Upper lobe of right lung (tissue), 1 donor: ENCODE data around the gene INPP5B. TPM values are rescaled to one million over a fixed set of nuclear protein-coding genes. Genes with fewer than 3 reads are reported as not detected.
A peak's percentile ranks its signal among the peaks of the same experiment; 100 is the strongest.

Source experiments
- ATAC-seq: fragments of 200-7000 bp; cut with Tn5 transposase; one replicate; pipeline ENCODE4 v1.9.1; 2020; ENCODE audit warnings: mild to moderate bottlenecking, moderate library complexity
- DNase-seq: peaks from one replicate; pipeline ENCODE4 v3.0.0-alpha.2; 2020
- H3K27ac ChIP-seq: fragments of 200-600 bp; one replicate; pipeline ENCODE4 v1.8.0; 2022
- H3K27me3 ChIP-seq: fragments of 200-600 bp; one replicate; pipeline ENCODE4 v1.8.0; 2022; ENCODE audit warnings: mild to moderate bottlenecking
- H3K36me3 ChIP-seq: fragments of 200-600 bp; one replicate; pipeline ENCODE4 v1.8.0; 2022
- H3K4me1 ChIP-seq: fragments of 200-600 bp; one replicate; pipeline ENCODE4 v1.8.0; 2022
- H3K4me3 ChIP-seq: fragments of 200-600 bp; one replicate; pipeline ENCODE4 v1.8.0; 2022; ENCODE audit warnings: mild to moderate bottlenecking
- H3K9me3 ChIP-seq: fragments of 200-600 bp; one replicate; pipeline ENCODE4 v1.8.0; 2022
- intact Hi-C: fragments of 100-400 bp; cut with DNase I; formaldehyde crosslinking; loops from one replicate; pipeline ENCODE4 v1.11.0; 2022
- long read RNA-seq: library from polyadenylated mRNA; unstranded; transcript quantifications from one replicate; pipeline ENCODE4 v2.0.0, GENCODE V29; 2021
- total RNA-seq: library from RNA; stranded (reverse); fragmentation: NEBNext Ultra II Directional; extraction: Animal tissue kit (Norgen Biotek cat#: 25700); gene quantifications from one replicate; pipeline ENCODE4 v1.2.1, GENCODE V29; 2021
- TF ChIP-seq, protein P1 (sequence below): fragments of 200-600 bp; IDR thresholded peaks from one replicate; pipeline ENCODE4 v1.8.0; 2022; ENCODE audit warnings: antibody characterized with exemption
- donor health status: DM: no; HTN: yes; CAD: no; lungs with severe emphysema.

INPP5B gene
- total RNA-seq = 44.8 TPM
- long read RNA-seq, transcript INPP5B-205 (18 exons, 3,905 nt) = major isoform, 12 of 27 reads
- long read RNA-seq, partial matches to known transcripts = 3 of 27 reads
- long read RNA-seq, other reads (novel, unspliced or antisense) = 9 of 27 reads

DNA sequence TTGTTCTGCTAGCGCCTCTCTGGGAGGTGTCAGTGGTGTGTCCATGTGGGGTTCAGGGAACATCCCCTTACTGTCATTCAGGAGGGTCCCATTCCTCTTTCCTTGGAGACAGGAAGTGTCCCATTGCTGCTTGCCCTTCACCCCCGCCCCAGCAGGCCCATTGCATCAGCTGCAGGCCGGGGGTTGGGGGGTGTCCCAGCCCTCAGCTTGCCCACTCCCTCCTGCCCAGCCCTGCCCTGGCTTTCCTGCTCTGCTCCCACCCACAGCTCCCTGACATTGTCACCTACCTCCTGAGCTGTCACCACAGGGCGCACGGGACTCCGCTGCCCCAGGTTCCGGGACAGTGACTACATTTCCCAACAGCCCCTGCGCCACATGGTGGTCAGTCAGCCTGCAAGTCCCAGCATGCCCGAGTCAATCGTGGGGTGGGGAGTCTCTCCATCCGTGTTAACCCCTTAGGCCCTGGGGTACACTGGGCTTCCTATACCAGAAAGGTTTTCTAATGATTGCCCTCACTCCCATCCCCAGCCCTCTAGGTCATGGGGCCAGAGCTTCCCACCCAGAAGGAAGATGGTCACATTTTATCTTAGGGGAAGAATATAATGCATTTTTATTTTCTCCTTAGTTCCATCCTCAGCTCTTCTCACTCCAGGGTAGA is at the start of gene INPP5B:
Gene INPP5B, minus strand, starts transcription at position 351 of the 658 bp plus-strand sequence. CDS start 745 bp downstream, outside the sequence.
- peaks cover 17% of the 10 kb centered on the region for H3K36me3 ChIP-seq
- no peaks in the 10 kb centered on the region for H3K9me3 ChIP-seq
- intact Hi-C loops = no loop called here
- H3K4me3 ChIP-seq = peak within 1 kb of the TSS; percentile 63
- TF ChIP-seq, protein P1, sequence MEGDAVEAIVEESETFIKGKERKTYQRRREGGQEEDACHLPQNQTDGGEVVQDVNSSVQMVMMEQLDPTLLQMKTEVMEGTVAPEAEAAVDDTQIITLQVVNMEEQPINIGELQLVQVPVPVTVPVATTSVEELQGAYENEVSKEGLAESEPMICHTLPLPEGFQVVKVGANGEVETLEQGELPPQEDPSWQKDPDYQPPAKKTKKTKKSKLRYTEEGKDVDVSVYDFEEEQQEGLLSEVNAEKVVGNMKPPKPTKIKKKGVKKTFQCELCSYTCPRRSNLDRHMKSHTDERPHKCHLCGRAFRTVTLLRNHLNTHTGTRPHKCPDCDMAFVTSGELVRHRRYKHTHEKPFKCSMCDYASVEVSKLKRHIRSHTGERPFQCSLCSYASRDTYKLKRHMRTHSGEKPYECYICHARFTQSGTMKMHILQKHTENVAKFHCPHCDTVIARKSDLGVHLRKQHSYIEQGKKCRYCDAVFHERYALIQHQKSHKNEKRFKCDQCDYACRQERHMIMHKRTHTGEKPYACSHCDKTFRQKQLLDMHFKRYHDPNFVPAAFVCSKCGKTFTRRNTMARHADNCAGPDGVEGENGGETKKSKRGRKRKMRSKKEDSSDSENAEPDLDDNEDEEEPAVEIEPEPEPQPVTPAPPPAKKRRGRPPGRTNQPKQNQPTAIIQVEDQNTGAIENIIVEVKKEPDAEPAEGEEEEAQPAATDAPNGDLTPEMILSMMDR = peak; percentile 7
- peak within 1 kb of the TSS; percentile 83 for H3K27ac ChIP-seq
- ATAC-seq (peak; percentile 97), DNase-seq (peak; percentile 93)
- no peaks in the 10 kb centered on the region for H3K27me3 ChIP-seq
- peaks cover 16% of the 10 kb centered on the region for H3K4me1 ChIP-seq

DNA sequence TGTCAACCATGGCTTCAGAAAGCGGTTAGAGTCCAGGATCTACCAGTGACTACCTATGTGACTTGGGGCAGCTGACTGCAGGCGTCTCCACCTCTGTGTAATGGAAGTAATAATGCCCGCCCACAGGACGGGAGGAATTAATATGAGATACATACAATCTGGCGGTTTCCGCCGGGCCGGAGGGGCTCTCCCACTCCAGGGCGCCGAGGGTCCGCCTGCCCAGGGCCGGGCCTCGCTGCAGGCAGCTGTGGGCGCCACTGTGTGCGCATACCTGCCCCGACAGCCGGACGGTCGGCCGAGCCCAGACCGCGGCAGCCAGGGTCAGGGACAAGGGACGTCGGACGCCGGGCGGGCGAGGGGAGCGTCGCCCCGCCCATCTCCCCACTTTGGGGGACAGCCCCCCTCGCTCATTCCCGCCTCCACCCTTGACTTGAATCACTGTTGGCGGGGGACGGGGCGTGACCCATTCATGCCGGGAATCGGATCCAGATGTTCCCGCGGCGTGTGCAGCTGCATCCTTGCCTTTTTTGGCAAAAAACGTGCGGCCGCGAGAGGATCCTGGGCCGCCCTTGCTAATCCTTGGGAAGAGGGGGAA is 49.0 kb upstream of the INPP5B start:
- H3K9me3 ChIP-seq = no peaks in the 10 kb centered on the region
- DNase-seq (peak; percentile 85), ATAC-seq (peak; percentile 79)
- H3K4me3 ChIP-seq = peak overlapping the region; percentile 58
- peak overlapping the region; percentile 84 for H3K27ac ChIP-seq
- peaks cover 41% of the 10 kb centered on the region for H3K4me1 ChIP-seq
- intact Hi-C loops = no loop called here
- TF ChIP-seq, protein P1 = no peak
- H3K36me3 ChIP-seq = peaks cover 15% of the 10 kb centered on the region
- no peaks in the 10 kb centered on the region for H3K27me3 ChIP-seq

DNA sequence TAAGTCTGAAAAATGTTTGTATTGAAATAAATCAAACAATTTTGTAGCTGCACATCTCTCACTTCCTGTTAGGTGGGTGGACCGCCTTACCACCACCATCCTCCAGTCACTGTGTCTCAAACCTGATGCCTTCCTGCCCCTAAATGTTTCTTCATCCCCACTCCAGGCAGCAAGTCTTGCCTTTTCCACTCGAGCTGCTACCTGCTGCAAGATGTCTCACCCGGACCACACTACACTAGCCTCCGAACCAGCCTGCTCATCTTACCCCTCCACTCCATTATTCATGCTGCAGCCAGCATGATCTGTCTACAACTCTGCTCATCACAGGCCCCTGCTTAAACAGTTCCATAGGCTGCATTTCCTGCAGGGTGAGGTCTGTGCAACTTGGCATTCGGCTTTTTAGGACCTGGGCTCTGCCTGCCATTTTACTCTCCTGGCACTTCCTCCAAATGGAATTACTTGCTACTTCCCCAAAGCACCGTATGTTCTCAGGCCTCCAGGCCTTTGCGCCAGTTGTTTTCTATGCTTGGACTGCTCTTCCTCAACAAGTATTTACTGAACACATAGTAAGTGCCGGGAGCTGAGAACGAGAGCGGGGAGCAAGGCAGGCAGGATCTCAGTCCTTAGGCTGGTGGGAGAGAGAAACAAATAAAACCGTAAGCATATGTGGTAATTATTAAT is 48.2 kb upstream of the INPP5B start:
- TF ChIP-seq, protein P1 = no peak
- DNase-seq (no peak), ATAC-seq (peak; percentile 4)
- H3K4me3 ChIP-seq = peak overlapping the region; percentile 58
- intact Hi-C loops = no loop called here
- H3K4me1 ChIP-seq = peaks cover 32% of the 10 kb centered on the region
- H3K27ac ChIP-seq = peak overlapping the region; percentile 84
- H3K27me3 ChIP-seq = no peaks in the 10 kb centered on the region
- no peaks in the 10 kb centered on the region for H3K9me3 ChIP-seq
- peaks cover 15% of the 10 kb centered on the region for H3K36me3 ChIP-seq

DNA sequence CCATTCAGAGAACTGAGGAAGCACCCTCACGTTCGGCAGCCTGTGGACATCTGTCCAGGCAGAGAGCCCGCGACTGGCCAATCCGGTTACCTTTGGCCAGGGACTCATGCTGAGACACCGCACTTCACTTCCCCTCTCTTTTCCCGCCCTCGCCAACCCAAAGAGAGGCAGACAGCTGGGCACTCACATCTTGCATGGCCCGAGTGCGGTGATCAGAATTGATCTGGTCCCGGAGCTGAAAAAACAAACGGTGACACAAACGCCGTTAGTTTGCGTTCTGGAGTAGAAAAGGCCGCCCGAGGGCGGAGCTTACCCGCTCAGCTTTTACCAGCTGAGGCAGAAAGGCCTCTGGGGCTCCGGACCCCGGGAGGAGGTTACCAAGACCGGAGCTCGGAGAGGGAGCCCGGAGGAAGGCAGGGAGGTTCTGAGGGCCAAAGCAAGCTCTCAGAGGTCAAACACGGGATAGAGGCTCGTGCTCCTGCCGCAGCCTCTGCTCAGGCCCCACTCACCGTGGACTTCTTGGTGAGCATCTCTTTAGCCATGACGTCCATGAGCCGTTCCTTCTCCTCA is 42.6 kb upstream of the INPP5B start:
- ATAC-seq (peak; percentile 51), DNase-seq (peak; percentile 76)
- Histone ChIP-seq H3K27ac (peak overlapping the region; percentile 82), H3K4me3 (peak overlapping the region; percentile 100), H3K36me3 (peaks cover 33% of the 10 kb centered on the region), H3K27me3 (no peaks in the 10 kb centered on the region), H3K9me3 (no peaks in the 10 kb centered on the region), H3K4me1 (peaks cover 16% of the 10 kb centered on the region)
- TF ChIP-seq, protein P1 = no peak
- intact Hi-C loops = loop anchor here (10.0 kb wide), 1 partner anchor 105 kb away; no protein-coding TSS in a partner anchor

DNA sequence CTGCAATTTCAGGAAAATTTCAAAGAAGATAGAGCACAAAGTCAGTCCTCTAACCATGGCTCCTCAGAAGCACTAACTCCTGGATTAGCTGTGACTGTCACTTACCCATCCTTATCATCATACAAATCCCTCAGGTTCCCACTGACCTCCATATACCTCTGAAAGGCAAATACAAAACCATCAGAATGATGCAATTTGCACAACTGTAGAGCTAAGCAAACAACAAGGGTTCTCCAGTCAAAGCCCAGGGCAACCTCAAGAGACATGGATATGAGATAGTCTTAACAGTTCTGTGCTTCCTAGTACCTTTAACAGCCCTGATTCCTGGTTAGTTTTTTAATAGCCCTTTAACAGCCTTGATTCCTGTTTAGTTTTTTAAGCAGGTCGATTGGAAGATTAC is 40.8 kb upstream of the INPP5B start:
- DNase-seq = no peak
- TF ChIP-seq, protein P1 = no peak
- intact Hi-C loops = loop anchor here (10.0 kb wide), 1 partner anchor 103 kb away; no protein-coding TSS in a partner anchor
- H3K27me3 ChIP-seq = no peaks in the 10 kb centered on the region
- H3K36me3 ChIP-seq = peaks cover 51% of the 10 kb centered on the region
- H3K4me1 ChIP-seq = peaks cover 16% of the 10 kb centered on the region
- H3K27ac ChIP-seq = no peak overlapping the region
- ATAC-seq = no peak
- H3K9me3 ChIP-seq = no peaks in the 10 kb centered on the region
- no peak overlapping the region for H3K4me3 ChIP-seq
